SK-N-SH (cell line): ENCODE data around the gene RTN4RL2.

ENCODE experiments used
- FOXM1 ChIP-seq: IDR thresholded peaks from 2 replicates; pipeline ENCODE4 v1.4.0; 2012; ENCODE audit warnings: low read depth, mild to moderate bottlenecking
- MXI1 ChIP-seq: IDR thresholded peaks from 2 replicates; pipeline ENCODE4 v1.6.1; 2012; ENCODE audit warnings: mild to moderate bottlenecking, low read depth, low read length, improper control_type of control experiment
- NFIC ChIP-seq: IDR thresholded peaks from 2 replicates; pipeline ENCODE4 v1.4.0; 2012; ENCODE audit warnings: borderline replicate concordance
- POLR2AphosphoS5 ChIP-seq: IDR thresholded peaks from 2 replicates; pipeline ENCODE4 v1.6.1; 2012; ENCODE audit warnings: low read depth, low read length
- TAF1 ChIP-seq: IDR thresholded peaks from 2 replicates; pipeline ENCODE4 v1.6.1; 2012; ENCODE audit warnings: low read depth, mild to moderate bottlenecking, low read length, moderate library complexity, borderline replicate concordance
- TF ChIP-seq, protein P1 (sequence below): fragments of 200-600 bp; sonication (generic); IDR thresholded peaks from 2 replicates; pipeline ENCODE4 v1.6.1; 2017; ENCODE audit warnings: antibody characterized with exemption, mild to moderate bottlenecking, moderate library complexity
- TF ChIP-seq, protein P2 (sequence below): fragments of 150-350 bp; IDR thresholded peaks from 2 replicates; pipeline ENCODE4 v1.6.1; 2017; ENCODE audit warnings: antibody characterized with exemption, low read length, low read depth, borderline replicate concordance
- TF ChIP-seq, protein P3 (sequence below): IDR thresholded peaks from 2 replicates; pipeline ENCODE4 v1.6.1; 2012; ENCODE audit warnings: mild to moderate bottlenecking, low read depth, low read length, moderate library complexity
- TF ChIP-seq, protein P4 (sequence below): IDR thresholded peaks from 2 replicates; pipeline ENCODE4 v1.4.0; 2012; ENCODE audit warnings: low read depth, borderline replicate concordance

DNA sequence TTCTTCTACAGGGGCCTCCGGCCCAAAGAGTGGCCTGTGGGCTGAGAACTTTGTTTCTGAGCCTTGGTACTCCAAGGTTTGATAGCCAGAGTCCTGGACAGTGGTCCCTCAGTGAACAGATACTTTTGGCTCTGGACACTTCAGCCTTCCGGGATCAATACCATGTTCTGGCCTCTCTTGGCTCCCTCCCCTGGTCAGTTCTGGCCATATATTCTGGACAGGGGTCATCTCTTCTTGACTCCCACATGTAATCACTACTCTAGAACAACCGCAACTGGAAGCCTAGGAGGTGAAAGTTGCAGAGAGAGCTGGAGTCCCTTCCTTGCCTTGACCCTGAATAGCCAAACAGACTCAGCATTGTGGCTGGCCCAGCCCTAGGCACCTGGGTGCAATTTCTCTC lies 2.3 kb downstream of the RTN4RL2 start:
- TF ChIP-seq NFIC: no peak
- TF ChIP-seq POLR2AphosphoS5: no peak
- TF ChIP-seq, protein P1, sequence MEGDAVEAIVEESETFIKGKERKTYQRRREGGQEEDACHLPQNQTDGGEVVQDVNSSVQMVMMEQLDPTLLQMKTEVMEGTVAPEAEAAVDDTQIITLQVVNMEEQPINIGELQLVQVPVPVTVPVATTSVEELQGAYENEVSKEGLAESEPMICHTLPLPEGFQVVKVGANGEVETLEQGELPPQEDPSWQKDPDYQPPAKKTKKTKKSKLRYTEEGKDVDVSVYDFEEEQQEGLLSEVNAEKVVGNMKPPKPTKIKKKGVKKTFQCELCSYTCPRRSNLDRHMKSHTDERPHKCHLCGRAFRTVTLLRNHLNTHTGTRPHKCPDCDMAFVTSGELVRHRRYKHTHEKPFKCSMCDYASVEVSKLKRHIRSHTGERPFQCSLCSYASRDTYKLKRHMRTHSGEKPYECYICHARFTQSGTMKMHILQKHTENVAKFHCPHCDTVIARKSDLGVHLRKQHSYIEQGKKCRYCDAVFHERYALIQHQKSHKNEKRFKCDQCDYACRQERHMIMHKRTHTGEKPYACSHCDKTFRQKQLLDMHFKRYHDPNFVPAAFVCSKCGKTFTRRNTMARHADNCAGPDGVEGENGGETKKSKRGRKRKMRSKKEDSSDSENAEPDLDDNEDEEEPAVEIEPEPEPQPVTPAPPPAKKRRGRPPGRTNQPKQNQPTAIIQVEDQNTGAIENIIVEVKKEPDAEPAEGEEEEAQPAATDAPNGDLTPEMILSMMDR: no peak
- no peak for TF ChIP-seq TAF1
- no peak for TF ChIP-seq FOXM1
- TF ChIP-seq, protein P2, sequence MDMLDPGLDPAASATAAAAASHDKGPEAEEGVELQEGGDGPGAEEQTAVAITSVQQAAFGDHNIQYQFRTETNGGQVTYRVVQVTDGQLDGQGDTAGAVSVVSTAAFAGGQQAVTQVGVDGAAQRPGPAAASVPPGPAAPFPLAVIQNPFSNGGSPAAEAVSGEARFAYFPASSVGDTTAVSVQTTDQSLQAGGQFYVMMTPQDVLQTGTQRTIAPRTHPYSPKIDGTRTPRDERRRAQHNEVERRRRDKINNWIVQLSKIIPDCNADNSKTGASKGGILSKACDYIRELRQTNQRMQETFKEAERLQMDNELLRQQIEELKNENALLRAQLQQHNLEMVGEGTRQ: no peak
- TF ChIP-seq MXI1: no peak
- TF ChIP-seq, protein P3, sequence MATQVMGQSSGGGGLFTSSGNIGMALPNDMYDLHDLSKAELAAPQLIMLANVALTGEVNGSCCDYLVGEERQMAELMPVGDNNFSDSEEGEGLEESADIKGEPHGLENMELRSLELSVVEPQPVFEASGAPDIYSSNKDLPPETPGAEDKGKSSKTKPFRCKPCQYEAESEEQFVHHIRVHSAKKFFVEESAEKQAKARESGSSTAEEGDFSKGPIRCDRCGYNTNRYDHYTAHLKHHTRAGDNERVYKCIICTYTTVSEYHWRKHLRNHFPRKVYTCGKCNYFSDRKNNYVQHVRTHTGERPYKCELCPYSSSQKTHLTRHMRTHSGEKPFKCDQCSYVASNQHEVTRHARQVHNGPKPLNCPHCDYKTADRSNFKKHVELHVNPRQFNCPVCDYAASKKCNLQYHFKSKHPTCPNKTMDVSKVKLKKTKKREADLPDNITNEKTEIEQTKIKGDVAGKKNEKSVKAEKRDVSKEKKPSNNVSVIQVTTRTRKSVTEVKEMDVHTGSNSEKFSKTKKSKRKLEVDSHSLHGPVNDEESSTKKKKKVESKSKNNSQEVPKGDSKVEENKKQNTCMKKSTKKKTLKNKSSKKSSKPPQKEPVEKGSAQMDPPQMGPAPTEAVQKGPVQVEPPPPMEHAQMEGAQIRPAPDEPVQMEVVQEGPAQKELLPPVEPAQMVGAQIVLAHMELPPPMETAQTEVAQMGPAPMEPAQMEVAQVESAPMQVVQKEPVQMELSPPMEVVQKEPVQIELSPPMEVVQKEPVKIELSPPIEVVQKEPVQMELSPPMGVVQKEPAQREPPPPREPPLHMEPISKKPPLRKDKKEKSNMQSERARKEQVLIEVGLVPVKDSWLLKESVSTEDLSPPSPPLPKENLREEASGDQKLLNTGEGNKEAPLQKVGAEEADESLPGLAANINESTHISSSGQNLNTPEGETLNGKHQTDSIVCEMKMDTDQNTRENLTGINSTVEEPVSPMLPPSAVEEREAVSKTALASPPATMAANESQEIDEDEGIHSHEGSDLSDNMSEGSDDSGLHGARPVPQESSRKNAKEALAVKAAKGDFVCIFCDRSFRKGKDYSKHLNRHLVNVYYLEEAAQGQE: no peak
- TF ChIP-seq, protein P4, sequence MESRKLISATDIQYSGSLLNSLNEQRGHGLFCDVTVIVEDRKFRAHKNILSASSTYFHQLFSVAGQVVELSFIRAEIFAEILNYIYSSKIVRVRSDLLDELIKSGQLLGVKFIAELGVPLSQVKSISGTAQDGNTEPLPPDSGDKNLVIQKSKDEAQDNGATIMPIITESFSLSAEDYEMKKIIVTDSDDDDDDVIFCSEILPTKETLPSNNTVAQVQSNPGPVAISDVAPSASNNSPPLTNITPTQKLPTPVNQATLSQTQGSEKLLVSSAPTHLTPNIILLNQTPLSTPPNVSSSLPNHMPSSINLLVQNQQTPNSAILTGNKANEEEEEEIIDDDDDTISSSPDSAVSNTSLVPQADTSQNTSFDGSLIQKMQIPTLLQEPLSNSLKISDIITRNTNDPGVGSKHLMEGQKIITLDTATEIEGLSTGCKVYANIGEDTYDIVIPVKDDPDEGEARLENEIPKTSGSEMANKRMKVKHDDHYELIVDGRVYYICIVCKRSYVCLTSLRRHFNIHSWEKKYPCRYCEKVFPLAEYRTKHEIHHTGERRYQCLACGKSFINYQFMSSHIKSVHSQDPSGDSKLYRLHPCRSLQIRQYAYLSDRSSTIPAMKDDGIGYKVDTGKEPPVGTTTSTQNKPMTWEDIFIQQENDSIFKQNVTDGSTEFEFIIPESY: no peak
